HG02970 (cell line): ENCODE measurements around the gene RABL2B.
"Not testable (repeated sequence)": the region's sequence is repeated elsewhere in the genome, so short reads cannot be mapped to it uniquely, and the experiment has no call there.

Source experiments
- ATAC-seq: cut with Tn5 transposase; IDR thresholded peaks from one replicate; pipeline ENCODE4 v1.9.1; 2021; ENCODE audit warnings: mild to moderate bottlenecking, moderate library complexity, moderate number of reproducible peaks; ENCODE audit not compliant: unreplicated experiment, low FRiP score

The RABL2B gene

GRCh38 chr22:50783033-50783879, at the start of gene RABL2B:
Gene RABL2B, minus strand, starts transcription at chr22:50783636. Its CDS starts 1,342 bp downstream, at chr22:50782294.
- ATAC-seq = peak; percentile 93

- not testable (repeated sequence) for ATAC-seq
Measured at GRCh38 chr22:50786936-50787335, 3.5 kb upstream of the RABL2B start.

- ATAC-seq = not testable (repeated sequence)
Measured at GRCh38 chr22:50785289-50785688, 1.9 kb upstream of the RABL2B start.

- ATAC-seq = peak; percentile 25
Measured at GRCh38 chr22:50783880-50784276, 442 bp upstream of the RABL2B start.

- ATAC-seq = not testable (repeated sequence)
Measured at GRCh38 chr22:50782253-50782652, 1.2 kb downstream of the RABL2B start.

- ATAC-seq = not testable (repeated sequence)
Measured at GRCh38 chr22:50780244-50780643, 3.2 kb downstream of the RABL2B start.

GRCh38 chr22:50777631-50778030, 5.8 kb downstream of the RABL2B start:
- ATAC-seq = not testable (repeated sequence)

- not testable (repeated sequence) for ATAC-seq
Measured at GRCh38 chr22:50775132-50775531, 8.3 kb downstream of the RABL2B start.

GRCh38 chr22:50764288-50764687, 19.1 kb downstream of the RABL2B start:
- ATAC-seq = not testable (repeated sequence)

- not testable (repeated sequence) for ATAC-seq
Measured at GRCh38 chr22:50761829-50762228, 21.6 kb downstream of the RABL2B start.

GRCh38 chr22:50759597-50760341, 23.7 kb downstream of the RABL2B start:
- not testable (repeated sequence) for ATAC-seq

GRCh38 chr22:50756949-50757491, 26.4 kb downstream of the RABL2B start:
- not testable (repeated sequence) for ATAC-seq

- not testable (repeated sequence) for ATAC-seq
Measured at GRCh38 chr22:50756406-50756805, 27.0 kb downstream of the RABL2B start.

- not testable (repeated sequence) for ATAC-seq
Measured at GRCh38 chr22:50755251-50755650, 28.2 kb downstream of the RABL2B start.

GRCh38 chr22:50749302-50750074, 33.9 kb downstream of the RABL2B start:
- not testable (repeated sequence) for ATAC-seq

GRCh38 chr22:50748630-50749029, 34.8 kb downstream of the RABL2B start:
- ATAC-seq = not testable (repeated sequence)

- not testable (repeated sequence) for ATAC-seq
Measured at GRCh38 chr22:50747521-50747920, 35.9 kb downstream of the RABL2B start.

GRCh38 chr22:50744424-50744823, 39.0 kb downstream of the RABL2B start:
- not testable (repeated sequence) for ATAC-seq

GRCh38 chr22:50740714-50741113, 42.7 kb downstream of the RABL2B start:
- not testable (repeated sequence) for ATAC-seq

GRCh38 chr22:50739894-50740293, 43.5 kb downstream of the RABL2B start:
- no peak for ATAC-seq
